HG02981 (cell line): ENCODE results near the gene ITGB2.
A peak's percentile ranks its signal among the peaks of the same experiment; 100 is the strongest.

Experiments used
- ATAC-seq: cut with Tn5 transposase; IDR thresholded peaks from one replicate; pipeline ENCODE4 v1.9.1; 2021; ENCODE audit warnings: mild to moderate bottlenecking, moderate library complexity; ENCODE audit not compliant: unreplicated experiment

Gene ITGB2

GRCh38 chr21:44955798-44956175 lies 35.1 kb upstream of the ITGB2 start:
- no peak for ATAC-seq

- ATAC-seq, result no peak
Observed at GRCh38 chr21:44955141-44955797, 34.6 kb upstream of the ITGB2 start.

- no peak for ATAC-seq
Observed at GRCh38 chr21:44954281-44954771, 33.6 kb upstream of the ITGB2 start.

- no peak for ATAC-seq
Observed at GRCh38 chr21:44953628-44954021, 32.9 kb upstream of the ITGB2 start.

- ATAC-seq, result no peak
Observed at GRCh38 chr21:44952929-44953627, 32.4 kb upstream of the ITGB2 start.

- no peak for ATAC-seq
Observed at GRCh38 chr21:44952116-44952928, 31.6 kb upstream of the ITGB2 start.

- ATAC-seq, result no peak
Observed at GRCh38 chr21:44951186-44951915, 30.7 kb upstream of the ITGB2 start.

GRCh38 chr21:44950351-44950750 lies 29.7 kb upstream of the ITGB2 start:
- no peak for ATAC-seq

GRCh38 chr21:44949779-44950198 lies 29.1 kb upstream of the ITGB2 start:
- ATAC-seq, result peak; percentile 43

- no peak for ATAC-seq
Observed at GRCh38 chr21:44949161-44949778, 28.6 kb upstream of the ITGB2 start.

- no peak for ATAC-seq
Observed at GRCh38 chr21:44948426-44949120, 27.9 kb upstream of the ITGB2 start.

- no peak for ATAC-seq
Observed at GRCh38 chr21:44947930-44948331, 27.2 kb upstream of the ITGB2 start.

- no peak for ATAC-seq
Observed at GRCh38 chr21:44947111-44947929, 26.6 kb upstream of the ITGB2 start.

- ATAC-seq, result no peak
Observed at GRCh38 chr21:44946254-44947041, 25.7 kb upstream of the ITGB2 start.

GRCh38 chr21:44944596-44944995 lies 23.9 kb upstream of the ITGB2 start:
- no peak for ATAC-seq

- no peak for ATAC-seq
Observed at GRCh38 chr21:44943686-44944550, 23.2 kb upstream of the ITGB2 start.

- no peak for ATAC-seq
Observed at GRCh38 chr21:44943005-44943685, 22.4 kb upstream of the ITGB2 start.
